Suprapubic skin (tissue), 4 donors: Measurements from ENCODE around the gene SLC26A9. TPM values are rescaled to one million over a fixed set of nuclear protein-coding genes. Genes with fewer than 3 reads are reported as not detected.

Source experiments
- DNase-seq, 2 donors: peaks; one replicate each; pipeline ENCODE4 v3.0.0-alpha.2; 2019; ENCODE audit warnings: low spot score in 2 of 2
- H3K27ac ChIP-seq: fragments of 200-600 bp; sonication (generic); one replicate; pipeline ENCODE4 v1.5.1; 2019
- H3K27me3 ChIP-seq: fragments of 200-600 bp; sonication (generic); one replicate; pipeline ENCODE4 v1.5.1; 2019
- H3K36me3 ChIP-seq: fragments of 200-600 bp; sonication (generic); one replicate; pipeline ENCODE4 v1.5.1; 2019
- H3K4me1 ChIP-seq: fragments of 200-600 bp; sonication (generic); one replicate; pipeline ENCODE4 v1.5.1; 2019
- H3K4me3 ChIP-seq: fragments of 200-600 bp; sonication (generic); one replicate; pipeline ENCODE4 v1.5.1; 2019; ENCODE audit warnings: mild to moderate bottlenecking
- H3K9me3 ChIP-seq: fragments of 200-600 bp; sonication (generic); one replicate; pipeline ENCODE4 v1.5.1; 2019
- EP300 ChIP-seq: sonication (generic); formaldehyde crosslinking; IDR thresholded peaks from one replicate; pipeline ENCODE4 v1.6.1; 2017; ENCODE audit warnings: antibody characterized with exemption
- POLR2A ChIP-seq, 2 donors: fragments of 450-650 bp; IDR thresholded peaks; one replicate each; pipeline ENCODE4 v1.6.1; 2017; ENCODE audit warnings: antibody characterized with exemption in 2 of 2, mild to moderate bottlenecking in 2 of 2, moderate library complexity in 2 of 2
- POLR2AphosphoS5 ChIP-seq, 3 donors: sonication (generic); formaldehyde crosslinking; IDR thresholded peaks; one replicate each; pipeline ENCODE4 v1.6.1; 2017; ENCODE audit warnings: antibody characterized with exemption in 3 of 3
- WGBS: methylation state at CpG from one replicate; pipeline ENCODE4 v1.1.5; 2018; 5-methylcytosine and 5-hydroxymethylcytosine counted together
- total RNA-seq, 4 donors: library from RNA; depleted of rRNA; stranded (reverse); fragments of >200 nt; gene quantifications; one replicate each; pipeline ENCODE4 v1.1.0, GENCODE V29; 2016
- TF ChIP-seq, protein P1 (sequence below), 2 donors: fragments of 200-600 bp in 1 of 2; fragments of 450-650 bp in 1 of 2; sonication (generic) in 1 of 2; IDR thresholded peaks; one replicate each; pipeline ENCODE4 v1.5.1; 2016 to 2019; ENCODE audit warnings: antibody characterized with exemption in 2 of 2, mild to moderate bottlenecking in 1 of 2, moderate library complexity in 1 of 2

The SLC26A9 gene
- total RNA-seq, 4 donors from 2014 or later: 5.7 to 7.2 (median 6.6) TPM

DNA sequence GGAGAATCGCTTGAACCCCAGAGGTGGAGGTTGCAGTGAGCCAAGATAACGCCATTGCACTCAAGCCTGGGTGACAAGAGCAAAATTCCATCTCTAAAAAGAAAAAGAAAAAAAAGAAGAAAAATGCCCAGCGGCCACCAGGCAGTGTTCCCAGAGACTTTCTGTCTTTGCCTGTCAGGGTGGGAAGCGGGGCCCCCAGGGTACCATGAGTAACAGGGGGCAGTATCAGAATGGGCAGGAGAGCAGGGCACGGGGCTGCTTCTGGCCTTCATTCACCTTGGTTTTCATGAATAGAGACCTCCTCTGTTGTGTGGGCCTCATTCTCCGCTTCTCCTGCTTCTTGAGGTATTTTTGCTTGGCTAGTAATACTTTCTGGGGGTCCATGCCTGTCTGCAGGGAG, 20.4 kb downstream of the SLC26A9 start:
- no peak overlapping the region for H3K4me3 ChIP-seq
- H3K4me1 ChIP-seq: peaks cover 2% of the 10 kb centered on the region
- peak; percentile 6 to 34 for DNase-seq
- H3K9me3 ChIP-seq: no peaks in the 10 kb centered on the region
- WGBS: 85% methylated on average over 6 of the region's 6 CpGs
- H3K36me3 ChIP-seq: no peaks in the 10 kb centered on the region
- H3K27ac ChIP-seq: no peak overlapping the region
- no peak for TF ChIP-seq EP300
- TF ChIP-seq POLR2A (IDR thresholded peaks at IDR 0.05): no peak
- TF ChIP-seq POLR2AphosphoS5 (IDR thresholded peaks at IDR 0.05): no peak
- TF ChIP-seq, protein P1, sequence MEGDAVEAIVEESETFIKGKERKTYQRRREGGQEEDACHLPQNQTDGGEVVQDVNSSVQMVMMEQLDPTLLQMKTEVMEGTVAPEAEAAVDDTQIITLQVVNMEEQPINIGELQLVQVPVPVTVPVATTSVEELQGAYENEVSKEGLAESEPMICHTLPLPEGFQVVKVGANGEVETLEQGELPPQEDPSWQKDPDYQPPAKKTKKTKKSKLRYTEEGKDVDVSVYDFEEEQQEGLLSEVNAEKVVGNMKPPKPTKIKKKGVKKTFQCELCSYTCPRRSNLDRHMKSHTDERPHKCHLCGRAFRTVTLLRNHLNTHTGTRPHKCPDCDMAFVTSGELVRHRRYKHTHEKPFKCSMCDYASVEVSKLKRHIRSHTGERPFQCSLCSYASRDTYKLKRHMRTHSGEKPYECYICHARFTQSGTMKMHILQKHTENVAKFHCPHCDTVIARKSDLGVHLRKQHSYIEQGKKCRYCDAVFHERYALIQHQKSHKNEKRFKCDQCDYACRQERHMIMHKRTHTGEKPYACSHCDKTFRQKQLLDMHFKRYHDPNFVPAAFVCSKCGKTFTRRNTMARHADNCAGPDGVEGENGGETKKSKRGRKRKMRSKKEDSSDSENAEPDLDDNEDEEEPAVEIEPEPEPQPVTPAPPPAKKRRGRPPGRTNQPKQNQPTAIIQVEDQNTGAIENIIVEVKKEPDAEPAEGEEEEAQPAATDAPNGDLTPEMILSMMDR (IDR thresholded peaks at IDR 0.05): no peak
- peaks cover 3% of the 10 kb centered on the region for H3K27me3 ChIP-seq

DNA sequence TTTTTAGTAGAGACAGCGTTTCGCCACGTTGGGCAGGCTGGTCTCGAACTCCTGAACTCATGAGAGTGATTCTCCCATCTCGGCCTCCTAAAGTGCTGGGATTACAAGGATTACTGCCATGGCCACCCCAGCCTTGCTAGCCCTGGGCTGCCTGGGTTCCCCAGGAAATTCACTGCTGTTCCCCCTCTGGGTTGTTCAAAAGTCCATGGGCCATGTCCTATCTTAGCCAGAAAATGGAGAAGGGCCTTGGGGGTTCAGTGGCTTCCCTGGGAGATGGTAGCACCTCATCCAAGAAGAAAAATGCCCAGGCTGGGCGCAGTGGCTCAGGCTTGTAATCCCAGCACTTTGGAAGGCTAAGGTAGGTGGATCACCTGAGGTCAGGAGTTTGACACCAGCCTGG, 20.9 kb downstream of the SLC26A9 start:
- DNase-seq: peak; percentile 9 to 15
- H3K9me3 ChIP-seq: no peaks in the 10 kb centered on the region
- TF ChIP-seq POLR2AphosphoS5 (IDR thresholded peaks at IDR 0.05): no peak
- no peak for TF ChIP-seq POLR2A (IDR thresholded peaks at IDR 0.05)
- TF ChIP-seq, protein P1 (IDR thresholded peaks at IDR 0.05): no peak
- WGBS: 87% methylated on average over 6 of the region's 6 CpGs
- H3K4me1 ChIP-seq: peaks cover 2% of the 10 kb centered on the region
- H3K4me3 ChIP-seq: no peak overlapping the region
- H3K36me3 ChIP-seq: no peaks in the 10 kb centered on the region
- H3K27me3 ChIP-seq: peaks cover 3% of the 10 kb centered on the region
- H3K27ac ChIP-seq: no peak overlapping the region

DNA sequence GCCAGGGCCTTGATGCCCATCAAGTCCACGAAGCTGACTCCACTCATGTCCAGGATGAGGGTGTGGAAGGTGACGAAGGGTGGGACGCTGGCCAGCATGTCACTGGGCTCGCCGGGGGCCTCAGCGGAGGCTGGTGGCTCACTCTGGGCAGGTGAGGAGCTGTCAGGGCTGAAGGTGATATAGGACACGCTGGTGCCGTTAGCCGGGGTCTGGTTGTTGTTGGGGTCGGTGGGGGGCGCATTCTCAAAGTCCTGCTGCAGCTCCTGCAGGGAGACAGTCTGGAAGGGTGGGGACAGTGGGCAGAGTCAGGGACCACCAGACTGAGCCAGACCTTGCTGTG, 21.7 kb downstream of the SLC26A9 start:
- H3K4me3 ChIP-seq: no peak overlapping the region
- 96% methylated on average over 11 of the region's 11 CpGs for WGBS
- H3K4me1 ChIP-seq: peaks cover 2% of the 10 kb centered on the region
- H3K27ac ChIP-seq: no peak overlapping the region
- H3K27me3 ChIP-seq: no peaks in the 10 kb centered on the region
- DNase-seq: peak in 1 of 2 donors; percentile 74
- no peak for TF ChIP-seq POLR2AphosphoS5 (IDR thresholded peaks at IDR 0.05)
- TF ChIP-seq, protein P1 (IDR thresholded peaks at IDR 0.05): no peak
- no peak for TF ChIP-seq POLR2A (IDR thresholded peaks at IDR 0.05)
- TF ChIP-seq EP300: no peak
- H3K9me3 ChIP-seq: no peaks in the 10 kb centered on the region
- no peaks in the 10 kb centered on the region for H3K36me3 ChIP-seq

DNA sequence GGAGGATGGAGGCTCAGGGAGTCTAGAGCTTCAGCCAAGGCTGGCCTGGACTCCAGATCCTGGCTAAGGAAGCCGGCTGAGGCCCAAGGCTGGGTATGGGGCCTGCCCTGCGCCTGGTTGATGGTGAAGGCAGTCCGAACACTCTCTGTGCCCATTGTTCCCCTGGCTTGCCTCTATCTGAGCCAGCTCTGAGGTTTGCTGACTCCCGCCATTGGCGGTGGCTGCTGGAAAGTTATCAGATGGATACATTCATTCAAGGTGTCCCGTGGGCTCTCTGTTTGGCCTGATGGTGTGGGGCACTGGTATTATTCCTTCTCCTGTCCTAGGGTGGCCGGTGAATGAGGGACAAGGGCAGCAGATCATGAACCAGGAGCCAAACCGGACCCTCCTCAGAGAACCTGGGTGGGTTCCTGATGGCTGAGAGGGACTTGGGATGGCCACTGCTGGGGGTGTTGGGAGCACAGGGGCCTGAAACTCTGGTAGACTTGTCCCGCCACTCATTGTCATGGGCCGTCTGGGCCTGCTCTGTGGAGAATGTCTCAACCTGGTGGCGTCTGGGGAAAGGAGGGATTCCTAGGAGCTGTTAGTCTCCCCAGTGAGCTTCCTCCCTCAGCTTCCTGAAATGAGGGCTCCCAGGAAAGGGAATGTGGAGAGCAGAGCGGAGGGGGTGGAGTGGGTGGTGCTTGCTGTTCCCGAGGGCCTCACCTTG, 22.2 kb downstream of the SLC26A9 start:
- Histone ChIP-seq H3K27ac (no peak overlapping the region), H3K9me3 (no peaks in the 10 kb centered on the region), H3K36me3 (no peaks in the 10 kb centered on the region), H3K4me1 (peaks cover 2% of the 10 kb centered on the region), H3K4me3 (no peak overlapping the region), H3K27me3 (no peaks in the 10 kb centered on the region)
- 63% methylated on average over 8 of the region's 13 CpGs for WGBS
- TF ChIP-seq, protein P1 (IDR thresholded peaks at IDR 0.05): no peak
- no peak for TF ChIP-seq EP300
- no peak for TF ChIP-seq POLR2A (IDR thresholded peaks at IDR 0.05)
- TF ChIP-seq POLR2AphosphoS5 (IDR thresholded peaks at IDR 0.05): no peak
- DNase-seq: peak; percentile 40 to 60

DNA sequence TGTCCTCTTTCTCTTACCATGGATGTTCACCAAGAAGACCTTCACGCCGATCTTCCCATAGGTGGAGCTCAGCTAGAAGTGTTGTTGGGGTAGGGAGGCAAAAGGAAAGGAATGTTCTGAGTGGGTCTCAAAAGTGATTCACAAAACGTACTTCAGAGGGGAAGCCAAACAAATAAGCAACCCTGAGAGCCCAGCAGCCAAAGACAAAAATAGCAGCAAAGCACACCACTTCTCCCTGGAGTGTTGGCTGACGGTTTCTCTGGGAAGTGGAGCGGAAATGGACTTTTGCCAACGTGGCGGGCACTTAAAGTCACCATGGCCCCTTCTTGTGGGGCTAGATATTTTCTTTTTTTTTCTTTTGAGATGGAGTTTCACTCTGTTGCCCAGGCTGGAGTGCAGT, 23.1 kb downstream of the SLC26A9 start:
- TF ChIP-seq, protein P1 (IDR thresholded peaks at IDR 0.05): no peak
- TF ChIP-seq POLR2AphosphoS5 (IDR thresholded peaks at IDR 0.05): no peak
- no peak for TF ChIP-seq EP300
- no peak for TF ChIP-seq POLR2A (IDR thresholded peaks at IDR 0.05)
- Histone ChIP-seq H3K4me1 (peaks cover 2% of the 10 kb centered on the region), H3K9me3 (no peaks in the 10 kb centered on the region), H3K4me3 (no peak overlapping the region), H3K36me3 (no peaks in the 10 kb centered on the region), H3K27ac (no peak overlapping the region), H3K27me3 (no peaks in the 10 kb centered on the region)
- peak; percentile 29 to 56 for DNase-seq
- WGBS: 57% methylated on average over 7 of the region's 7 CpGs
